ENCODE measurements around the gene ADPRM. TPM values are rescaled to one million over a fixed set of nuclear protein-coding genes. Genes with fewer than 3 reads are reported as not detected.

Gene ADPRM
- total and polyA plus RNA-seq, 5 donors, result 4.4 to 7.8 (median 5.1) TPM

GRCh38 chr17:10699856-10700255 lies 2.5 kb downstream of the ADPRM start:
- H3K4me3 ChIP-seq (ENCODE audit: low read length), result no peak overlapping the region
- no peak overlapping the region for H3K27ac ChIP-seq (ENCODE audit: low read length)
- H3K4me1 ChIP-seq (ENCODE audit: control insufficient read depth, insufficient read depth, low read length), result peaks cover 2% of the 10 kb centered on the region
- ATAC-seq (no peak), DNase-seq (no peak)
- no peaks in the 10 kb centered on the region for H3K27me3 ChIP-seq (ENCODE audit: control insufficient read depth, insufficient read depth)
- no peaks in the 10 kb centered on the region for H3K9me3 ChIP-seq (ENCODE audit: control insufficient read depth, low read length)
- intact Hi-C loops (cut with DNase I), result no loop called here
- 88% methylated on average over 1 of the region's 1 CpG for WGBS

- DNase-seq (no peak), ATAC-seq (no peak)
- Histone ChIP-seq H3K27me3 (ENCODE audit: control insufficient read depth, insufficient read depth) (no peaks in the 10 kb centered on the region), H3K4me1 (ENCODE audit: control insufficient read depth, insufficient read depth, low read length) (peaks cover 2% of the 10 kb centered on the region), H3K4me3 (ENCODE audit: low read length) (no peak overlapping the region), H3K27ac (ENCODE audit: low read length) (no peak overlapping the region), H3K9me3 (ENCODE audit: control insufficient read depth, low read length) (no peaks in the 10 kb centered on the region)
- intact Hi-C loops (cut with DNase I), result no loop called here
- WGBS, result 66% methylated on average over 2 of the region's 2 CpGs
Measured at GRCh38 chr17:10702574-10702973, 5.2 kb downstream of the ADPRM start.

- Histone ChIP-seq H3K4me1 (ENCODE audit: control insufficient read depth, insufficient read depth, low read length) (peaks cover 2% of the 10 kb centered on the region), H3K4me3 (ENCODE audit: low read length) (no peak overlapping the region), H3K27ac (ENCODE audit: low read length) (no peak overlapping the region), H3K27me3 (ENCODE audit: control insufficient read depth, insufficient read depth) (no peaks in the 10 kb centered on the region), H3K9me3 (ENCODE audit: control insufficient read depth, low read length) (no peaks in the 10 kb centered on the region)
- no peak for ATAC-seq
- DNase-seq, result no peak
- WGBS, result 86% methylated on average over 5 of the region's 5 CpGs
- intact Hi-C loops (cut with DNase I), result no loop called here
Measured at GRCh38 chr17:10705727-10706126, 8.3 kb downstream of the ADPRM start.

- Histone ChIP-seq H3K9me3 (ENCODE audit: control insufficient read depth, low read length) (no peaks in the 10 kb centered on the region), H3K27me3 (ENCODE audit: control insufficient read depth, insufficient read depth) (no peaks in the 10 kb centered on the region), H3K4me1 (ENCODE audit: control insufficient read depth, insufficient read depth, low read length) (no peaks in the 10 kb centered on the region), H3K4me3 (ENCODE audit: low read length) (no peak overlapping the region), H3K27ac (ENCODE audit: low read length) (no peak overlapping the region)
- intact Hi-C loops (cut with DNase I), result no loop called here
- ATAC-seq (no peak), DNase-seq (no peak)
- 88% methylated on average over 2 of the region's 2 CpGs for WGBS
Measured at GRCh38 chr17:10713318-10713717, 15.9 kb downstream of the ADPRM start.

GRCh38 chr17:10716218-10716617 lies 18.8 kb downstream of the ADPRM start:
- H3K4me3 ChIP-seq (ENCODE audit: low read length), result no peak overlapping the region
- H3K27me3 ChIP-seq (ENCODE audit: control insufficient read depth, insufficient read depth), result no peaks in the 10 kb centered on the region
- H3K9me3 ChIP-seq (ENCODE audit: control insufficient read depth, low read length), result no peaks in the 10 kb centered on the region
- intact Hi-C loops (cut with DNase I), result no loop called here
- ATAC-seq (no peak), DNase-seq (no peak)
- WGBS, result 79% methylated on average over 10 of the region's 10 CpGs
- no peaks in the 10 kb centered on the region for H3K4me1 ChIP-seq (ENCODE audit: control insufficient read depth, insufficient read depth, low read length)
- H3K27ac ChIP-seq (ENCODE audit: low read length), result no peak overlapping the region

GRCh38 chr17:10718547-10718946 lies 21.2 kb downstream of the ADPRM start:
- Histone ChIP-seq H3K27ac (ENCODE audit: low read length) (no peak overlapping the region), H3K4me3 (ENCODE audit: low read length) (no peak overlapping the region), H3K4me1 (ENCODE audit: control insufficient read depth, insufficient read depth, low read length) (no peaks in the 10 kb centered on the region), H3K9me3 (ENCODE audit: control insufficient read depth, low read length) (no peaks in the 10 kb centered on the region), H3K27me3 (ENCODE audit: control insufficient read depth, insufficient read depth) (no peaks in the 10 kb centered on the region)
- intact Hi-C loops (cut with DNase I), result no loop called here
- no peak for DNase-seq
- no peak for ATAC-seq
- 44% methylated on average over 1 of the region's 1 CpG for WGBS

GRCh38 chr17:10724546-10725195 lies 27.3 kb downstream of the ADPRM start:
- Histone ChIP-seq H3K27ac (ENCODE audit: low read length) (no peak overlapping the region), H3K9me3 (ENCODE audit: control insufficient read depth, low read length) (no peaks in the 10 kb centered on the region), H3K4me1 (ENCODE audit: control insufficient read depth, insufficient read depth, low read length) (no peaks in the 10 kb centered on the region), H3K27me3 (ENCODE audit: control insufficient read depth, insufficient read depth) (no peaks in the 10 kb centered on the region), H3K4me3 (ENCODE audit: low read length) (no peak overlapping the region)
- WGBS, result 89% methylated on average over 11 of the region's 11 CpGs
- intact Hi-C loops (cut with DNase I), result no loop called here
- no peak for ATAC-seq
- DNase-seq, result no peak

GRCh38 chr17:10725262-10725661 lies 27.9 kb downstream of the ADPRM start:
- intact Hi-C loops (cut with DNase I), result no loop called here
- Histone ChIP-seq H3K4me1 (ENCODE audit: control insufficient read depth, insufficient read depth, low read length) (no peaks in the 10 kb centered on the region), H3K27ac (ENCODE audit: low read length) (no peak overlapping the region), H3K4me3 (ENCODE audit: low read length) (no peak overlapping the region), H3K9me3 (ENCODE audit: control insufficient read depth, low read length) (no peaks in the 10 kb centered on the region), H3K27me3 (ENCODE audit: control insufficient read depth, insufficient read depth) (no peaks in the 10 kb centered on the region)
- DNase-seq (no peak), ATAC-seq (no peak)
- WGBS, result 79% methylated on average over 3 of the region's 3 CpGs

GRCh38 chr17:10726196-10726595 lies 28.8 kb downstream of the ADPRM start:
- Histone ChIP-seq H3K9me3 (ENCODE audit: control insufficient read depth, low read length) (no peaks in the 10 kb centered on the region), H3K4me1 (ENCODE audit: control insufficient read depth, insufficient read depth, low read length) (no peaks in the 10 kb centered on the region), H3K27ac (ENCODE audit: low read length) (no peak overlapping the region), H3K27me3 (ENCODE audit: control insufficient read depth, insufficient read depth) (no peaks in the 10 kb centered on the region), H3K4me3 (ENCODE audit: low read length) (no peak overlapping the region)
- WGBS, result 66% methylated on average over 2 of the region's 2 CpGs
- DNase-seq (no peak), ATAC-seq (no peak)
- intact Hi-C loops (cut with DNase I), result no loop called here

GRCh38 chr17:10727192-10727591 lies 29.8 kb downstream of the ADPRM start:
- Histone ChIP-seq H3K27me3 (ENCODE audit: control insufficient read depth, insufficient read depth) (no peaks in the 10 kb centered on the region), H3K4me3 (ENCODE audit: low read length) (no peak overlapping the region), H3K4me1 (ENCODE audit: control insufficient read depth, insufficient read depth, low read length) (no peaks in the 10 kb centered on the region), H3K27ac (ENCODE audit: low read length) (no peak overlapping the region), H3K9me3 (ENCODE audit: control insufficient read depth, low read length) (no peaks in the 10 kb centered on the region)
- no peak for ATAC-seq
- DNase-seq, result no peak
- intact Hi-C loops (cut with DNase I), result no loop called here
- WGBS, result 89% methylated on average over 5 of the region's 5 CpGs

- no peak overlapping the region for H3K27ac ChIP-seq (ENCODE audit: low read length)
- 98% methylated on average over 10 of the region's 10 CpGs for WGBS
- H3K4me1 ChIP-seq (ENCODE audit: control insufficient read depth, insufficient read depth, low read length), result no peaks in the 10 kb centered on the region
- no peaks in the 10 kb centered on the region for H3K27me3 ChIP-seq (ENCODE audit: control insufficient read depth, insufficient read depth)
- H3K4me3 ChIP-seq (ENCODE audit: low read length), result no peak overlapping the region
- DNase-seq (no peak), ATAC-seq (no peak)
- intact Hi-C loops (cut with DNase I), result no loop called here
- H3K9me3 ChIP-seq (ENCODE audit: control insufficient read depth, low read length), result no peaks in the 10 kb centered on the region
Measured at GRCh38 chr17:10728331-10728892, 31.0 kb downstream of the ADPRM start.
